ENCODE measurements around the gene PTPRD.

Gene PTPRD

DNA sequence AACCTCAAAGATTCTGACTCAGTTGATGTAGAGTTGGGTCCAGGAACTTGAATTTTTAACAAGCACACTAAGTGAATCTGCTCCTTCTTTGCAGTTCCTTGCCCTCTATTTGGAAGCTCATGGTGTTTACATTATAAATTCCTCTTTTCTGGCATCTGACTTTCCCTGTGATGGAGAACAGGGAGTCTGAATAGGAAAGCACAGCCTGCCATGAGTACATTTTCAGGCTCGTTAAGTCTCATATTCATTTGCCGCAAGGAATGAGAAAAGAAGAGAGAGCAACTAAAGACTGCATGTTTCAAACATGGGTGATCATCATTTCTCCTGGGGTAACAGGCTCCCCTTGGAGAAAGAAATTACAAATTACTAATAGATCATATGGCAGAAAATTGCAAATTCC lies 2345.2 kb downstream of the PTPRD start:
- no peak for DNase-seq

DNA sequence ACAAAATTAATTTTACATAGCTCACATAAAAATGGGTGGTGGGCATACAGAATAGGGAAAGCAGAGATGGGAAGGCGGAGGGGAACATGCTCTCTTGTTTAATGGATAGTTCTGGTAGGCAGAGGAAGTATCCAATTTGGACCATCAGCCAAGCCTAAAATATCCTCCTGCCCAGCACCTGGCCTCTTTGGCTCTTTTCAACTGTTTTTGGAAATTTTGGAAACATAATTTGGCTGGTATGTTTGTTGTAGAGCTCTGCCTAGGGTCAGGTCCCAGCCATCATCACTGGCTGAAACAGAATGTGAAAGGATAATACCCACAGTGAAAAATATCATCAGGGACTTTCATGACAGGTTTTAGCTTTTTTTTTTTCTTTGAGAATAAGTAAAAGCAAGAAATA lies 2345.9 kb downstream of the PTPRD start:
- DNase-seq: no peak

DNA sequence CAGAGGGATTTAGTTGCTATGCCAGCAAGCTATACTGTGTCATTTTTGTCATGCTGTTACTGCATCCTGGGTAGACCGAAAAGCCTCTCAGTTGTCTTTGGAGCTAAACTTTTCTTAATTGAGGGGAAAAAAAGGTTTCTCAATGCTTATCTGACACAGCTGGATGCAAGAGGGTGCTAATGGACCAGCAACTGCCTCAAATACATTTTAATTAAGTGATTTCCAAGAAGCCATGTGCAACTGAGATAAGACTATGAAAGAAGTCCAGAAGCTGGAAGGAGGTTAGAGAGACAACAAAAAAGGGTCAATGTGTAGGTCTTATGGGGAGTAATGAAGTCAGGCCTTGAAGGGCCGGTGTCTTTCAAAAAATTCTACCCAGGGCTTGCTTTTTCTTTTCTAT lies 2347.5 kb downstream of the PTPRD start:
- no peak for DNase-seq

Measured in eye (tissue), 1 donor.